Vagina (tissue), 2 donors: ENCODE data around the gene PSMB4. TPM values are rescaled to one million over a fixed set of nuclear protein-coding genes. Genes with fewer than 3 reads are reported as not detected.

ENCODE experiments used
- DNase-seq, 2 donors: peaks; one replicate each; pipeline ENCODE4 v3.0.0-alpha.2; 2017; ENCODE audit errors: extremely low spot score in 2 of 2
- H3K27ac ChIP-seq: fragments of 200-600 bp; sonication (generic); one replicate; pipeline ENCODE4 v1.5.1; 2019
- H3K27me3 ChIP-seq: fragments of 200-600 bp; sonication (generic); one replicate; pipeline ENCODE4 v1.5.1; 2019
- H3K36me3 ChIP-seq, 2 donors: fragments of 200-600 bp; sonication (generic); one replicate each; pipeline ENCODE4 v1.5.1; 2017 to 2019
- H3K4me1 ChIP-seq: fragments of 200-600 bp; sonication (generic); one replicate; pipeline ENCODE4 v1.5.1; 2019
- H3K4me3 ChIP-seq, 2 donors: fragments of 200-600 bp; sonication (generic); 1 replicate in 1 of 2; 2 replicates in 1 of 2; pipeline ENCODE4 v1.5.1; 2016 to 2019
- H3K9me3 ChIP-seq: fragments of 200-600 bp; sonication (generic); one replicate; pipeline ENCODE4 v1.5.1; 2019
- POLR2A ChIP-seq, 2 donors: fragments of 450-650 bp; IDR thresholded peaks; one replicate each; pipeline ENCODE4 v1.6.1; 2017; ENCODE audit warnings: antibody characterized with exemption in 2 of 2, mild to moderate bottlenecking in 2 of 2, moderate library complexity in 2 of 2
- POLR2AphosphoS5 ChIP-seq, 2 donors: sonication (generic); formaldehyde crosslinking; IDR thresholded peaks; one replicate each; pipeline ENCODE4 v1.9.0; 2017; ENCODE audit warnings: antibody characterized with exemption in 2 of 2, mild to moderate bottlenecking in 2 of 2, low read depth in 1 of 2; ENCODE audit not compliant: insufficient read depth in 1 of 2
- intact Hi-C: fragments of 100-400 bp; cut with DNase I; formaldehyde crosslinking; loops from one replicate; pipeline ENCODE4 v1.15.1; 2023
- total RNA-seq: library from RNA; depleted of rRNA; stranded (reverse); fragments of >200 nt; gene quantifications from one replicate; pipeline ENCODE4 v1.2.3, GENCODE V29; 2016
- TF ChIP-seq, protein P1 (sequence below), 3 experiments: fragments of 450-650 bp in 2 of 3; fragments of 200-600 bp in 1 of 3; sonication (generic) in 1 of 3; IDR thresholded peaks; one replicate each; pipeline ENCODE4 v1.5.1; 2017 to 2019; ENCODE audit warnings: antibody characterized with exemption in 3 of 3, mild to moderate bottlenecking in 2 of 3, moderate library complexity in 2 of 3

The PSMB4 gene
- total RNA-seq, 1 donor from 2014 or later, result 292 TPM

DNA sequence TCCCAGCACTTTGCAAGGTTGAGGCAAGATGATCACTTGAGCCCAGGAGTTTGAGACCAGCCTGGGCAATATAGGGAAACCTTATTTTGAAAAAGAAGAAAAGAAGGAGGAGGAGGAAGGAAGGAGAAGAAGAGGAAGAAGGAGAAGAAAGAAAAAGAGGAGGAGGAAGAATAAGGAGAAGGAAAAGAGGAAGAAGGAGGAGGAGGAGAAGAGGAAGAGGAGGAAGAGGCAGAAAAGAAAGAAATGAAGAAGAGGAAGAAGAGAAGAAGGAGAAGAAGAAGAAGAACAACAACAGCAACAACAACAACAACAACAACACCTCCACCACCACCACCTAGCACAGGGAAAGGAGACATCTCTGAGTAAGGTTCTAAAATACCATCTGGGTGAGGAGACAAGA is 37.5 kb upstream of the PSMB4 start:
- H3K4me3 ChIP-seq, result no peak overlapping the region
- TF ChIP-seq POLR2A (IDR thresholded peaks at IDR 0.05) (no peak), POLR2AphosphoS5 (IDR thresholded peaks at IDR 0.05; ENCODE audit: insufficient read depth in 1 of 2, low read depth in 1 of 2) (no peak)
- TF ChIP-seq, protein P1, sequence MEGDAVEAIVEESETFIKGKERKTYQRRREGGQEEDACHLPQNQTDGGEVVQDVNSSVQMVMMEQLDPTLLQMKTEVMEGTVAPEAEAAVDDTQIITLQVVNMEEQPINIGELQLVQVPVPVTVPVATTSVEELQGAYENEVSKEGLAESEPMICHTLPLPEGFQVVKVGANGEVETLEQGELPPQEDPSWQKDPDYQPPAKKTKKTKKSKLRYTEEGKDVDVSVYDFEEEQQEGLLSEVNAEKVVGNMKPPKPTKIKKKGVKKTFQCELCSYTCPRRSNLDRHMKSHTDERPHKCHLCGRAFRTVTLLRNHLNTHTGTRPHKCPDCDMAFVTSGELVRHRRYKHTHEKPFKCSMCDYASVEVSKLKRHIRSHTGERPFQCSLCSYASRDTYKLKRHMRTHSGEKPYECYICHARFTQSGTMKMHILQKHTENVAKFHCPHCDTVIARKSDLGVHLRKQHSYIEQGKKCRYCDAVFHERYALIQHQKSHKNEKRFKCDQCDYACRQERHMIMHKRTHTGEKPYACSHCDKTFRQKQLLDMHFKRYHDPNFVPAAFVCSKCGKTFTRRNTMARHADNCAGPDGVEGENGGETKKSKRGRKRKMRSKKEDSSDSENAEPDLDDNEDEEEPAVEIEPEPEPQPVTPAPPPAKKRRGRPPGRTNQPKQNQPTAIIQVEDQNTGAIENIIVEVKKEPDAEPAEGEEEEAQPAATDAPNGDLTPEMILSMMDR (IDR thresholded peaks at IDR 0.05), result no peak
- H3K9me3 ChIP-seq, result no peaks in the 10 kb centered on the region
- no peaks in the 10 kb centered on the region for H3K4me1 ChIP-seq
- no peak overlapping the region for H3K27ac ChIP-seq
- intact Hi-C loops, result no loop called here
- no peak for DNase-seq
- no peaks in the 10 kb centered on the region for H3K27me3 ChIP-seq
- peaks cover 0 to 13% of the 10 kb centered on the region in 2 donors for H3K36me3 ChIP-seq

DNA sequence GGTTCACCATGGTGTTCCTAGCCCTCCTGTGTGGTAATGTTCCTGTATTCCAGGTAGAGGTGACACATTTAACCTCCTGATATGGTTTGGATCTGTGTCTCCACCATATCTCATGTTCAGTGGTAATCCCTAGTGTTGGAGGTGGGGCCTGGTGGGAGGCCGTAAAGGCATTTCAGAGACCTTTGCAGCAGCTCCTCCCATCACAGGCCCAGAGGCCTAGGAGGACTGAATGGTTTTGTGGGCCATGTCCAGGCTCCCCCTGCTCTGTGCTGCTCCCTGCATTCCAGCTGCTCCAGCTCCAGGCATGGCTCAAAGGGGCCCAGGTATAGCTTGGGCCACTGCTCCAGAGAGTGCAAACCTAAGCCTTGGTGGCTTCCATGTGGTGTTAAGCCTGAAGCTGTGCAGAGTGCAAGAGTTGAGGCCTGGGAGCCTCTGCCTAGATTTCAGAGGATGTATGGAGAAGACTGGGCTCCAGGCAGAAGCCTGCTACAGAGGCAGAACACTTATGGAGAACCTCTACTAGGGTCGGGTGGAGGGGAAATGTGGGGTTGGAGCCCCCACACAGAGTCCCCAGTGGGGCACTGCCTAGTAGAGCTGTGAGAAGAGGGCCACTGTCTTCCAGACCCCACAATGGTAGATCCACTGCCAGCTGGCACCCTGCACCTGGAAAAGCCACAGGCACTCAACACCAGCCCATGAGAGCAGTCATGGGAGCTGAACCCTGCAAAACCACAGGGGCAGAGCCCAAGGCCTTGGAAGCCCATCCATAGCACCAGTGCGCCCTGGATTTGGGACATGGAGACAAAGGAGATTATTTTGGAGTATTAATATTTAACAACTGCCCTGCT is 36.8 kb upstream of the PSMB4 start:
- peaks cover 0 to 13% of the 10 kb centered on the region in 2 donors for H3K36me3 ChIP-seq
- no peaks in the 10 kb centered on the region for H3K27me3 ChIP-seq

DNA sequence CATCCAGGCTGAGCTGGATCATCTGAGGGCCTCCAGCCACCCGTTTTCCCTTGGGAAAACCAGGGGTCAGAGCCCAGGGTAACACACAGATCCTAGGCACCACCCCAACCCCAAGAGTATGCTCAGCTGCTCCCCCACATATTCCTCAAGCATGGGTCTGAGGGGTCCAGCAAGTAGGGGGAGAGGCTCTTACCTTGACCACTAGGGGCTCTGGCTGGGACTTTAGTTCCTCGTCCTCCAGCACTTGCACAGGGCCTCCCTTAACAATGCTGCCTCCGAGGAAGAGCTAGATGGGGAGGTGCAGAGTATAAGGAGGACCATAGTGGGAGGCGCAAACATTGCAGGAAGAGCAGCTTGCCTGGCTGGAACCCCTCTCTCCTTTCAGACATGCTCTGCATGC is 34.4 kb upstream of the PSMB4 start:
- intact Hi-C loops, result no loop called here
- no peak for DNase-seq
- no peak for TF ChIP-seq POLR2A (IDR thresholded peaks at IDR 0.05)
- no peak for TF ChIP-seq POLR2AphosphoS5 (IDR thresholded peaks at IDR 0.05; ENCODE audit: insufficient read depth in 1 of 2, low read depth in 1 of 2)
- TF ChIP-seq, protein P1 (IDR thresholded peaks at IDR 0.05), result no peak
- no peaks in the 10 kb centered on the region for H3K27me3 ChIP-seq
- peaks cover 0 to 13% of the 10 kb centered on the region in 2 donors for H3K36me3 ChIP-seq
- H3K27ac ChIP-seq, result no peak overlapping the region
- H3K4me3 ChIP-seq, result no peak overlapping the region
- no peaks in the 10 kb centered on the region for H3K9me3 ChIP-seq
- peaks cover 13% of the 10 kb centered on the region for H3K4me1 ChIP-seq

More for the DNA sequence above, 36.8 kb upstream of the PSMB4 start:
- intact Hi-C loops, result no loop called here
- Histone ChIP-seq H3K9me3 (no peaks in the 10 kb centered on the region), H3K4me1 (no peaks in the 10 kb centered on the region), H3K27ac (no peak overlapping the region), H3K4me3 (no peak overlapping the region)
- DNase-seq, result no peak
- TF ChIP-seq POLR2AphosphoS5 (IDR thresholded peaks at IDR 0.05; ENCODE audit: insufficient read depth in 1 of 2, low read depth in 1 of 2) (no peak), POLR2A (IDR thresholded peaks at IDR 0.05) (no peak)

DNA sequence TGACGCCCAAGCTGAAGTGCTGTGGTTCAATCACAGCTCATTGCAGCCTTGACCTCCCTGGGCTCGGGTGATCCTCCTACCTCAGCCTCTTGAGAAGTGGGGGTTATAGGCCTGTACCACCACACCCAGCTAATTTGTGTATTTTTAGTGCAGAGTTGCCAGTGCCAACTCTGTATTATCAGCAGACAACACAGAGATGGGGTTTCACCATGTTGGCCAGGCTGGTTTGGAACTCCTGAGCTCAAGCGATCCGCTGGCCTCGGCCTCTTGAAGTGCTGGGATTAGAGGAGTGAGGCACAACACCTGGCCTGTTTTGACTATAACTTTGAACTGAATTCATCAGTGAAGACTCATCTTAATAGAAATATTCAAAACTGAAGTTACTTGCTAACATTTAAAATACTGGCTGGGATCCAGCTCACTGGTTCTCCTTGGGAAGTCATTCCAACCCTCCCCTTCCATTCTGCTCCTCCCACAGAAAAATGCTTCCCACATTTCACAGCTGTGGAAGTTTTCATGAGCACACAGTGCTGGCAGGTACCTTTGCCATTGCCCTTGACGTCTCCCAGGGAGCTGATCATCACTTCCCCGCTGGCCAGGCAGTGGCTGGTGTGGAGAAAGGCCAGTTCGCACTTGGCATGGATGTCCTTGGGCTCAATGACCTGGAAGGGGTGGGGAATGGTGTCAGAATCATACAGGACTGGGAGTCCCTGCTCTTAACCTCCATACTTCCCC is 31.5 kb upstream of the PSMB4 start:
- intact Hi-C loops, result no loop called here
- Histone ChIP-seq H3K4me3 (no peak overlapping the region), H3K27me3 (no peaks in the 10 kb centered on the region), H3K4me1 (peaks cover 41% of the 10 kb centered on the region), H3K27ac (no peak overlapping the region), H3K36me3 (peaks cover 0 to 13% of the 10 kb centered on the region in 2 donors), H3K9me3 (no peaks in the 10 kb centered on the region)
- TF ChIP-seq, protein P1 (IDR thresholded peaks at IDR 0.05), result no peak
- TF ChIP-seq POLR2A (IDR thresholded peaks at IDR 0.05) (no peak), POLR2AphosphoS5 (IDR thresholded peaks at IDR 0.05; ENCODE audit: insufficient read depth in 1 of 2, low read depth in 1 of 2) (no peak)
- no peak for DNase-seq

DNA sequence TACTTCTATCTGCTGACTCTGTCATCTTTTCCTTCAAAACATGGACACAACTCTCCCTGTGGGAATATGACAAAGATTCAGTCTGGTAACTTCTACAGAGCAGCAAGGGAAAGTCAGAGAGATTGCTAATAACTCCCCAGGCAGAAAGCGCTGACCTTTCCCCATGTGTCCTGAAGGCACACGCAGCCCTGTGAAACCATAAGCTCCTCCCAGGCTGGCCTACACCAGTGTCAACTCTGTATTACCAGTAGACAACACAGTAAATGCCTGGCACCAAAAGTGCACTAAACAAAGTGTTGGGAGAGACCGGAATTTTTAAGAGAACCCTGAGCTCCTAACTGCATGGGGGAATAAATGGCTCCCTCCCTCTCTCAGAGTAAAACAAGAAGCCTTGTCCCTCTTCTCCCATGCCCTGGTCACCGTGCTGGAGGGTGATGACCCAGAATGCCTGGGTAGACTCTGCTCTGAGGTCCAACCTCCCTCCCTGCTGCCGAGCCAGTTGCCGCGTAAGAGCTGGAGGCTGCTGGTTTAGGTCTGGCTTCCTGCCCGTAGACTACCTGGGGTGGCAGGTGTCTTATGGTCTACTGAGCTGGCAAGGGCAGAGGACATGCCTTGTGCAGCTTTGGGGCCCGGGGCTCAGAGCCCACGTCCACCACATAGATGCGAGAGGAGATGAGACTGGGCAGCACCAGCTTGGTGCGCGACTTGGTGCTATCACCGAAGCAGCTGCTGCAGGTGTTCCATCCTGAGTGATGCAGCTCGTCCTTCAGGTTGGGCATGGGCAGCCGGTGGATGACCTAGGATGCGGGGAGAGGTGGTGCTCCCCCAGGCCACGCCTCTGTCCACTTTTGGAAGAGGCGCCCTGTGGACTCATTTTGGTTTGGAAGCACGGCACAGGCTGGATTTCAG is 30.7 kb upstream of the PSMB4 start:
- DNase-seq, result no peak
- no peaks in the 10 kb centered on the region for H3K9me3 ChIP-seq
- intact Hi-C loops, result no loop called here
- H3K4me3 ChIP-seq, result no peak overlapping the region
- H3K27ac ChIP-seq, result no peak overlapping the region
- TF ChIP-seq POLR2AphosphoS5 (IDR thresholded peaks at IDR 0.05; ENCODE audit: insufficient read depth in 1 of 2, low read depth in 1 of 2) (no peak), POLR2A (IDR thresholded peaks at IDR 0.05) (no peak)
- TF ChIP-seq, protein P1 (IDR thresholded peaks at IDR 0.05), result no peak
- no peaks in the 10 kb centered on the region for H3K27me3 ChIP-seq
- peaks cover 49% of the 10 kb centered on the region for H3K4me1 ChIP-seq
- H3K36me3 ChIP-seq, result peaks cover 0 to 13% of the 10 kb centered on the region in 2 donors
